ENCODE measurements around the gene IAH1.
"Not testable (repeated sequence)": the region's sequence is repeated elsewhere in the genome, so short reads cannot be mapped to it uniquely, and the experiment has no call there.

The IAH1 gene

DNA sequence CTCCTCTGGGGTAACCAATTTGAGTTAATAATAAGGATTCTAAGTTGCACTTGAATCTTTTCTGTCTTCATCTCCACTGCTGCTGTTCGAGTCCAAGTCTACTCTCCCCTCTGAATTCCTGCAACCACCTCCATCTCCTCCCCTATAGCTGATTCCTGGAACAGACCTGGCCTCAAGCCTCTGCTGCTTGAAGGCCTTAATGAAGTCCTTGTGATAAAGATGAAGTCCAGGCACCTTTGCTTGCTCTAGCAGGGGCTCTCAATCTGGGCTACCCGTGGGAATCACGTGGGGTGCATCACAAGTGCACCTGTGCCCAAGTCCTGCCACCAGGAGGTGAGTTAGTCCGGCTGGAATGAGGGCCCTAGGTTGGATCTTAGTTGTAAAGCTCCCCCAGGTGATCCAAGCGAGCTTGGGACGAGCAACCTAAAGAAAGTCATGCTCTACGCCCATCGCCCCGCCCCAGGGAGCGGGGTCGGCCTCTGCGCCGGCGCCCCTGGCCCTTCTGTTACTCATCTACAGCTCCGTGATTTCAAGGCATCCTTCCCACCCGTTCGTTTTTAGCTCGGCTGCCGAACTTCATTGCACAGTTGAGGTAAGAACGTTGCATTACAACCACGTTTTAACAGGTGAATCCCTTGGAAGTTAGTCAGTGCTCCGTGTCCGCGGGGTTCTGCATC, 905 bp upstream of the IAH1 start:
- DNase-seq (ENCODE audit: low read depth in 2 of 2), result no peak

DNA sequence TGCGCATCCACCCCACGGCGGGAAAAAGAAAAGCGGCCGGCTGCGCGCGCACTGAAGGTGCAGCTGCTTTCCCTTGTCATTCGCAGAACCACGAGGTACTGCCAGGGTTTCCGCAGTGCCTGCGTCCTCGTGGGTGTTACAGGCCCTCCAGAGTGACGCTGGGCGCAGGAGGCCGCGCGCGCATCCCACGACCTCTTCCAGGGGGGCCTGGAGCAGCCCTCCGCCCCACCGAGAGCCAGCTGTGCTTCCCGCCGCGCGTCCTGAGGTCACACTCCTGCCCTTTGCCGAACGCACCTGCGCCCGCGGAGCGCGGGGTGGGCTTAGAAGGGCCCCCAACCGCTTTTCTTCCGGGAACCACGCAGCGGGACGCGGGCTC, 378 bp upstream of the IAH1 start:
- peak; percentile 31 to 45 for DNase-seq (ENCODE audit: low read depth in 2 of 2)

DNA sequence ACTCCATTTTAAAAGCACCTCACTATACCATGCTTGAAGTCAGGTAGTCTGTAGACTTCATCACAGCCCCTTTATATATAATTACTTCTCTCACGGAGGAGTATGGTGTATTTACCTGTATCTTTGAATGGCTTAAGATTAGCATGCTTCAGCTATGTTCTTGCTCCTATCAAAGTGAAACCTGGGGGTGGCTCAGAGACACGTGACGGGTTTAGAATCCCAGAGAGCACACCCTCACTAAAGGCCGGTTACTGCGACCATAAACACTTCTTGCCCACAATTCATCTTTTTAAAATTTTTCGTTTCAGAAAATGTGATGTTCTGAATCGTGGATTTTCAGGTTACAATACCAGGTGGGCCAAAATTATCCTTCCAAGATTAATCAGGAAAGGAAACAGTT, 3.6 kb downstream of the IAH1 start:
- DNase-seq (ENCODE audit: low read depth in 2 of 2), result no peak

DNA sequence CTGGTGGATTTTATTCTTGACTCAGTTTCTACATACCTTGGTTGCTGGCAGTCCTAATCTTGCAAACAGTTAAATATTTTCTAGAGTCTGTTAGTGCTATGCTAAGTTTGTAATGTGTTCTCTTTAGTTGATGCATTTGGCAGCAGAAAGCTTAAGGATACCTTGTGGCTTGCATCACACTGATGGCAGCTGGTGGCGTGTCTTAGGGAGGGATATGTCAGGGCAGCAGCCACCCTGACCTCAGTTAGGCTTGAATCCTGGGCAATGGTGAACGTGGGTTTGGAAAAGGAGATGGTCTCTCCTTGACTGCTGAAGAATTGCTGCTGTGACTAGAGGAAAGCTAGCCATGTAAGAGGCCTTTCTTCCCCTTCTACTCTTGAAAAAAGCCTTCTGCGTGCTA, 4.2 kb downstream of the IAH1 start:
- DNase-seq (ENCODE audit: low read depth in 2 of 2), result no peak

DNA sequence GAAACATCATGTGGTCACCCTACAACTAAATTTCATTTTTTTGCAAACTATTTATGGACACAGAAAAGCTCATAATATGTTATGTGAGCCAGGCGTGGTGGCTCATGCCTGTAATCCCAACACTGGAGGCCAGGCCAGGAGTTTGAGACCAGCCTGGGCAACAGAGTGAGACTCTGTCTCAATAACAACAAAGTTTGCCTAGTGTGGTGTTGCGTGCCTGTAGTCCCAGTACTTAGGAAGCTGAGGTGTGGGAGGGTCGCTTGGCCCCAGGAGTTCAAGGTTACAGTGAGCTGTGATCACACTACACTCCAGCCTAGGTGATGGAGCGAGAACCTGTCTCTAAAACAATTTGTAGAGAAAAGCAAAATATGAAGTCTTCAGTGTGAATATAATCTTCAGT, 5.8 kb downstream of the IAH1 start:
- DNase-seq (ENCODE audit: low read depth in 2 of 2), result no peak

DNA sequence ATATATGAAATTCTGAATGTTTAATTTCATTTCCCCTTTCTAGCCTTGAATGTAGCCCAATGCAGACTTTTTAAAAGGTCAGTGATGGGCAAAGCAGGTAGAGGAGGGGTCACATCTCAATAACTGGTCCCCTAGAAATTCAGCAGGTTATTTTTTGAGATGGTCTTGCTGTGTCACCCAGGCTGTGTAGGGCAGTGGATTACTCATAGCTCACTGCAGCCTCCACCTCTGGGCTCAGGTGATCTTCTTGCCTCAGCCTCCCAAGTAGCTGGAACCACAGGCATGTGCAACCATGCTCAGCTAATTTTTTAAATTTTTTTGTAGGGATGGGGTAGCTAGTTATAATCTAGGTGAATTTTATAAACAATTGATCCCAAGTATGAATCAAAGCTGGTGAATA, 8.8 kb downstream of the IAH1 start:
- no peak for DNase-seq (ENCODE audit: low read depth in 2 of 2)

DNA sequence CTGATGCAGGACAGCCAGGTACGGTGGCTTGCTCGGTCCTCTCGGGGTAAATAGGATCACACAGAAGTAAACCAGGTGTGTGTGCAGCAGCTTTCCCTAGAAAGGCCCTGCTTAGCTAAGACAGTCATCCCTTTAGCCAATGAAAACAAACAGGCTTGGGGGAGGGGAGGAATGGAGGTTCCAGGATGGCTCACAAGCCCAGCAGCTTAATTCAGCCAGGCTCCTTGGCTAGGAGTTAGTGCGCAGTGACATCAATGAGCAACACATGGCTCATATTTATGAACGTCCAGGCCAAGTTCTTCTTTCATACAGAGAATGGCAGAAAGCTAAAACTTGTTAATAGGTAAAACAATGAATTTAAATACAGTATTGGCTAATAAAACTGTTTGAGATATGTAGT, 10.2 kb downstream of the IAH1 start:
- no peak for DNase-seq (ENCODE audit: low read depth in 2 of 2)

DNA sequence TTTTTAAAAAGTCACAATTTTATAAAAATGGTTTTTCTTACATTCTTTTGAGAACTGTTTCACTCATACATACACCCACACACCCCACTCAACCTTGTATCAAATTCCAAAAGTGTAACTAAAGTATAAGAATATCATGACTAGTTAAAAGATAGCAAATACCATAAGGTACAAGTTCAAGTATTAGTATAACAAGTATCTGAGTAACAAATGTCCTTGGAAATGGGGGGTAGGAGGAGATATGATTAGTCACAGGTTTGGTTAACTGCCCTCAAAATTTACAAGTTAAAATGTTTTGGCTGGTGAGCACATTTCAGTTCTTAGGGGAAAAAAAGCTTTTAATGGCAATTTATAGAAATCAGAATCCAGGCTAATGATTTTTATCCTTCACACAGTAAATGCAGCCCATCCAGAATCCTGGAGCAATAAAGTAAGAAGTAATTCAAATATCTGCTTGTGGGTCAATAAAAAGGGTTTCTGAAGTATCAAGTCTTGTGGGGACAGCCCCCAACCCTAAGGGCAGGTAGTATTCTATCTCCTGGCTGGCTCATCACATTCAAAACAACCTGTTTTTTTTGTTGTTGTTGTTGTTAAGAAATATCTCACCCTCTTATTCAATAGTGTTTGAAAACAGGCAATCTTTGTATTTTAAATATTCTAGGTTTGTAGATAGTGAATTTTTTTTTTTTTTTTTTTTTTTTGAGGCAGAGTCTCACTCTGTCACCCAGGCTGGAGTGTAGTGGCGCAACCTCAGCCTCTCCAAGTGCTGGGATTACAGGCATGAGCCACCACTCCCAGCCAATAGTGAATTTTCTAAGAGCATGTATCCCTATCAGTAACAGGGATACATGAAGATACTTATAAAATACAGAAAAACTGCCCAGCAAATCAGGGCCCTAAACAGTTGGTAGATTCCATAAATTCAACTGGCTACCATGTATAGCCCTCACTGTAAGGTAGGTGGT, 14.5 kb downstream of the IAH1 start:
- DNase-seq (ENCODE audit: low read depth in 2 of 2), result no peak

DNA sequence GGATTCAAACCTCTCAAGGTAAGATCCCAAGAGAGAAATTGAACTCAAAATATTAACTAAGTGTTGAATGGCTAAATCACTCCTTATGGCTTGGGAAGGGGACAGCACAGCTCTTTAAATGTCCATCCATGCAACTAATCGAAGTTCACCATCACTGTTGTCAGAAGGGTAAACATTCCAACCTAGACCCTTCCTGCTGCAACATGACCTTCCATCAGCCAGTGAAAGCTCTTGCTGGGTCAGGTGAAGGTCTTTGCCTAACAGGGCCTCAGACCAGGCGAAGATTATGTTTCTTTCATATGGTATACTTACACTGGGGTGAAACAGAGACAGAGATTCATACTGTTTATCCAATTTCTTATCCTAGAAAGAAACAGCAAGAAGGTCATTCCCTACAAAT, 16.4 kb downstream of the IAH1 start:
- no peak for DNase-seq (ENCODE audit: low read depth in 2 of 2)

DNA sequence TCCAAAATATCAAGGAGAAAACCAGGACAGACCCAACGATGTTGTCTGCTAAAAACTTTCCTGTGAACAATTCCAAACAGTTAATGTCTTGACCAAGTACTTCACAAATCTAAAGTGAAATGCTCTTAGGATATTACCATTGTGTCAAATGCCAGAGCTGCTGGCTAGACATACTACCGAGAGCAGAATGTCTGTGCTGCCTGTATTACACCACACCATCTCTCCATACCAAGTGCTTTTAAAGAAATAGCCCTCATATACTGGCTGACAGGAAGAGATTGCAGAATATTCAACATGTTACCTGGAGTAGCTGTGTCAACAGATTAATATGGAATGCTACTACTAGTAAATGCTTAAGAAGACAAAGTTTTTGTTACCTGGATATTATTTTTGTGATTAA, 18.6 kb downstream of the IAH1 start:
- DNase-seq (ENCODE audit: low read depth in 2 of 2), result no peak

DNA sequence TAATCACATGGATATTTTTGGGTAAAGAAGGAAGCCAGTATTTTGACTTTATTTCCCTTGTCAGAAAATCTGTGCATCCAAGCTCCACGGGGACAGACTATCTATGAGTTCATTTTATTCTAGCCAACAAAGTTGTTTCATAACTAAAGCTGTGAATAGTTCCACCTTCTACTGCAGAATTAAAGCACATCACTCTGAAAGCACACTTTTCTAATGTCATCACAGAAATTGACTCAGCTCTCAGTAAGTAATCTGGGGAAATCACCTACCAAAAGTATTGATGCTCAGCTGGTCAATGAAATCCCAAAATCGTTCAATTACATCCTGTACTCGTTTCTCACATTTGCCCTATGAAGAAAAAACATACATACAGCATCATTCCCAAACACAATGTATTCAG, 19.1 kb downstream of the IAH1 start:
- no peak for DNase-seq (ENCODE audit: low read depth in 2 of 2)

DNA sequence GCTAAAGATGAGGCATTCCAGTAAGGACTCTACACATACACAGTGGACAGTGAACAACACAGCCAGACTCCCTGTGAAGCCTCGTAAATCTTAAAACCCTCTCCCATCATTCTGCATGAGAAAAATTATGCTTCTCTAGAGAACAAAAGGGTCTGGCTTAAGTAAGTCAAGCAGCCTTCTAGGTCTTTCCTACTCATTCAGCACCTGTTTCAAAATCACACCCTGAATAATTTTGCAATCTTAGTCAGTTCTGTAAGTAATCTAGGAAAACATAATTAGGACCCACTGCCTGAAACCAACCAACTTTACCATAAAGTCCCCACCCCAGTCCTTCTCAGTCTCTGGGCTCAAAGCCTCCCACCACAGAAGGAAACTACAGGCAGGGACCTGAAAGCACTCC, 19.7 kb downstream of the IAH1 start:
- DNase-seq (ENCODE audit: low read depth in 2 of 2), result no peak

DNA sequence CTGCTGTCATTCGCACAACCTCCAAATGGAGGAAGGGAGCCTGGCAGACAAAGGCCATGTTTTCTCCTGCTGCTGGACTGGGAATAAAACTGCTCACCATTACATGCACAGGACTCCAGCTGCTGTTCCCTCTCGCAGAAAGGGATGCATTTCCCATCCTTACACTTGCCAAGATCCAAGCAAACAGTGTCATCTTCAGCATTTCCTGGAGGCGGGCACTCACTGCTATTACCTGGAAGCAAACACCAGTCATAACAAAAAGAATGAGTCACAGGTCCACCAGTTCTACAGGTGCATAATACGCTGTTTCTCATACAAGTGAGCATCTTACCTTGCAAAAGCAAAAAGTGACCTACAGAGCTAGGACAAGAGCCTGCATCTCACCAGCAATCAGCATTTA, 22.7 kb downstream of the IAH1 start:
- no peak for DNase-seq (ENCODE audit: low read depth in 2 of 2)

DNA sequence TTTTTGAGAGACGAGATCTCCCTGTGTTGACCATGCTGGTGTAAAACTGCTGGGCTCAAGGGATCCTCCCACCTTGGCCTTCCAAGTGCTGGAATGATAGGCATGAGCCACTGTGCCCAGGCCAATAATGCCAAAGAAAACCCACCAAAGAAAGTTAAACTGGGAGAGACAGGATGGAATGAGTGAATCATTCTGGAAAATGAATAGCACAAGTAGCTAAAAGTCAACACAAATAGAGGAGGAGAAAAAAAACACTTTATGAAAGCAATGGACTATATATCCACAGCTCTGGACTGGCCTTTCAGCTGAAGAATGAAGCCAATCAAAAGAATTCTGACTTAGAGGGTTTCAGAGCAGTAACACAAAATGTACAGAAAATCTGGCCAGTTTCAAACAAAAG, 23.9 kb downstream of the IAH1 start:
- DNase-seq (ENCODE audit: low read depth in 2 of 2), result no peak

DNA sequence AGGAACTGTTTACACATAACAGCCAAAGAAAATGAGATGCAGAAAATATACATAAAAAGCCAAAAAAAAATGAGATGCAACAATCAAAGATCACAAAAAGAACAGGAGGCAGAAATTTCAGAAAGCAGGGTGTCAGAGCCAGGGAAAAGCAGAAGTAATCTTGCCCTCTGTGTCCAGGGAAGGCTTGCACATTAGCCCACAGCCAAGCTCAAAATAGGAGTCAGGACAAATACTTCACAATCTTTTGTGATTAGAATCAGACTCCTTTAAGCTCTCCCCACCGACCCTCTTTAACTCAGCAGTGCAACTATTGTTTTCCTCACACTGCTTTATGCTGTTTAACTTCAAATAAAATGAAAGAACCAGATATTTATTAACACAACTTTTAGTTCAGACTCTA, 34.6 kb downstream of the IAH1 start:
- DNase-seq (ENCODE audit: low read depth in 2 of 2), result no peak

DNA sequence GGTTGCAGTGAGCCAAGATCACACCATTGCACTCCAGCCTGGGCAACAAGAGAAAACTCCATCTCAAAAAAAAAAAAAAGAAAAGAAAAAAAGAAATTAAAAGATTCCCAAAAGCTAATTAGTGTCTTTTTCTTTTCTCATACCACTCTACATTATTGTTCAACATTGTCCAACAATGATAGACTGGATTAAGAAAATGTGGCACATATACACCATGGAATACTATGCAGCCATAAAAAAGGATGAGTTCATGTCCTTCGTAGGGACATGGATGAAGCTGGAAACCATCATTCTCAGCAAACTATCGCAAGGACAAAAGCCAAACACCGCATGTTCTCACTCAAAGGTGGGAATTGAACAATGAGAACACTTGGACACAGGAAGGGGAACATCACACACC, 39.6 kb downstream of the IAH1 start:
- not testable (repeated sequence) for DNase-seq (ENCODE audit: low read depth in 2 of 2)

DNA sequence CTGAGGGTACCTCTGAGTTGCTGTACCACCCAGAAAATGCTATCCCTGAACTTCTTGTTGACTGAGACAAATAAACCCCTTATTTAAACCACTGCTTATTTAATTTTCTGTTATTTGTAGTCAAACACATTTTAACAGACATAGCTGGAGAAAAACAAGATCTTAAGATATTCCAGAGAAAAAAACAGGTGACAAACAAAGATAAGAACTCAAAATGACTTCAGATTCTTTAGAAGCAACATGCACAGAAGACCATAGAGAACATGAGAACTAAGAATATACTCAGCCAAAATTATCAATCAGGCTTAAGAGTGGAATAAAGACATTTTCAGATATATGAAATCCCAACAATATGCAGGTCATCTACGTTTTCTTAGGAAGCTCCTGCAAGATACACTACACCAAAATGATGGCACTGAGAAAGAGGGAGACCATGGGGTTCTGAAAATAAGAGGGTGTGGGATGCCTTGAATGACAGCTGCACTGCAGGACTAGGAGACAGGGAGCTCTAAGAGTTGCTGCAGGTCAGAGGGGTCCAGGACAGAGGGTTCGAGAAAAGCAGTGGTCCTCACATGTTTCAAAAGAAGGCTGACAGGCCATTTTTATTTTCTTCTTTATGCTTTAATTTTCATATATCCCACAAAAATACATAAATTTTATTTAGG, 42.9 kb downstream of the IAH1 start:
- no peak for DNase-seq (ENCODE audit: low read depth in 2 of 2)

DNA sequence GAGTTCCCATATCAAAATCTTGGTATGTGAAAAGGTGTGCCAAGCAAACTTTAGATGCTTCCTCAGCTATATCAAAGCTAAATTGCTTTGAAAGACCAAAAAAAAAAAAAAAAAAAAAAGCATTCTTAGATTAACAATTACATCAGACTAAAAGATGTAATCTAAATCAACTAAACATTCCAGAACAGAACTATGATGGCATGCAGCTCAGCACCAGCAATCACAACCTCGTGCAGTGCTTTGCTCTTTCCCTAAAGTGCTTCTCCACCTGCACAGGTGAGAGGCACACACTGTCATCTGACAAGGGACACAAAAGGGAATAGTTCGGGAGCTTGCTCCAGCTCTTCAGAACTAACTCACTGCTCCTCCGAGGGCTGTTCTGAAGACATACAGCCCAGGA, 43.8 kb downstream of the IAH1 start:
- no peak for DNase-seq (ENCODE audit: low read depth in 2 of 2)

DNA sequence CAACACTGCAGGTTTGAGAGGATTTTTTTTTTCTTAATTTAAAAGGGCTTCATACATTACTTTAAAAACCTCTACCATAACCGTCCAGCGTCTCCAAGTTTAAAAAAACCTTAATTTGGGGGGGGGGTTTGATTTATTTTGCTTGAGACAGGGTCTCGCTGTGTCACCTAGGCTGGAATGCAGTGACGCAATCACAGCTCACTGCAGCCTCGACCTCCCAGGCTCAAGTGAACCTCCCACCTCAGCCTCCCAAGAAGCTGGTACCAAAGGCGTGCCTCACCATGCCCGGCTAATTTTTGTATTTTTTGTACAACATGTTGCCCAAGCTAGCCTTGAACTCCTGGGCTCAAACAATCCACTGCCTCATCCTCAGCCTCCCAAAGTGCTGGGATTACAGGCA, 44.4 kb downstream of the IAH1 start:
- no peak for DNase-seq (ENCODE audit: low read depth in 2 of 2)

DNA sequence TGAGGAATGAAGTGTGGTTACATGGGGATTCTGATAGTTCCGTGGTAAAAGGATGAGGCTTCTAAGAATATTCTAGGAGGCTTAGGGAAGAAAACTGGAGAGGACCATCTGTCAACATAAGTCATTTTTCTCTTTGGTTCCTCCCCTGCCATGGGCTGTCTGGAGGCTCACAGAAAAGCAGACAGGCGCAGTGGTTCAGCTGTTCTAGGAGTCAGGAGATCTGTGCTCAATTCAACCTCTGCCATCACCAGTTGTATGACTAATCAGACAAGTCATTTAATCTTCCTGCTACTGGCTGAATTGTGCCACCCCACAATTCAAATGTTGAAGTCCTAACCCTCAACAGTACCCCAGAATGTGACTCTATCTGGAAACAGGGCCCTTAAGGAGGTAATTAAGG, 44.9 kb downstream of the IAH1 start:
- DNase-seq (ENCODE audit: low read depth in 2 of 2), result no peak

DNA sequence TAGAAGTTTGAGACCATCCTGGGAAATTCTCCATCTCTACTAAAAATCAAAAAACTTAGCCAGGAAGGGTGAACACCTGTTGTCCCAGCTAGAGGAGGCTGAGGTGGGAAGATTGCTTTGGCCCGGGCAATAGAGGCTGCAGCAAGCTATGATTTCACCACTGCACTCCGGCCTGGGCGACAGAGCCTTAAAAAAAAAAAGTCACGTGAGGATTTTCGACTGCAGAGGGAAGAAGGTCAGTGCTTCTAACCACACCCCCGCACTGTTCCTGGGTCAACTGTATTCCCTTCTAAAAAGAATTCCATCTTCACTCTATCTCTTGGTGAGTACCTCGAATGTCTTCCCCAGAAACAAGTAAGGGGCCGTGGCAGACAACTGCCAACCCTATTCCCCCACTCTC, 49.9 kb downstream of the IAH1 start:
- no peak for DNase-seq (ENCODE audit: low read depth in 2 of 2)

DNA sequence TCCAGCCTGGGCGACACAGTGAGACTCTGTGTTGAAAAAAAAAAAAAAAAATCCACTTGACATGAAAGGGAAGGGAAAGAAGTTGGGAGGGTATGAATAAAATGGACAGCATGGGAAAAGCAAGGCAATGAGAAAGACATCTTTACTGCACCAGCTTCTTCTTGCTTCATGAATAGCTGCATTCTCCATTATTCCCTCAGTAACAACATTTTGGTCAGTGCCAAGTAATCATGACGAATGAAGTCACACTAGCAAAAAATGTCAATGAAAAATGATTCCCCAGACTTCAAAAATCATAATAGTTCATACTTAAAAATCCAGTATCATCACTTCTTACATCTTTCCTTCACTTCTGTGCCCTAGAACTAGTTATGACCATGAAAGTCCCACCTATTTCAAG, 50.9 kb downstream of the IAH1 start:
- no peak for DNase-seq (ENCODE audit: low read depth in 2 of 2)
